Left lobe of liver (tissue), 2 donors: ENCODE data around the gene CCDC102B. TPM values are rescaled to one million over a fixed set of nuclear protein-coding genes. Genes with fewer than 3 reads are reported as not detected.

Source experiments
- ATAC-seq: fragments of 200-7000 bp; cut with Tn5 transposase; one replicate; pipeline ENCODE4 v1.9.1; 2020; ENCODE audit warnings: mild to moderate bottlenecking, moderate library complexity
- DNase-seq: peaks from one replicate; pipeline ENCODE4 v3.0.0-alpha.2; 2020; ENCODE audit warnings: low spot score
- total RNA-seq: library from RNA; stranded (reverse); gene quantifications from one replicate; pipeline ENCODE4 v1.2.1, GENCODE V29; 2021
- donor health status: DM: no; HTN: no; CAD: no; lungs with moderate emphysema.
- donor health status: DM: no; HTN: yes; CAD: no.

Gene CCDC102B
- total RNA-seq, 1 donor from 2014 or later: 0.30 TPM

DNA sequence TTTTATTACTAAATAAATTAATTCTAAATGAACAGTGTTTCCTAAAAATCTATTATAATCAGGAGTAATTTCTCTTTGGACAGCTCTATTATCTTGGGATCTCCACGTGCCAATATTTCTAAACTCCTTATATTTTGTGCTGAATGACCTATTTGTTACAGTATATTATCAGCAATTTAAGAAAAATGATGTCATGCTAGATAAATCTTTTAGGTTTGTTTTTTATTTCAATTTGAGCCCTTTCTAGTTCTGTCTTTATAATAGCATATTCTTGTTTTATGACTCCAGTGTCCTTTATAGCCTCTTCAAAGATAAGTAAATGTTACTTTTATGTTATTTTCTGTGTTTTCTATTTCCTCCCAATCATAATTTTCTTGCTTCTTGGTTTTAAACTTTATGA, 269.2 kb downstream of the CCDC102B start:
- no peak for ATAC-seq

DNA sequence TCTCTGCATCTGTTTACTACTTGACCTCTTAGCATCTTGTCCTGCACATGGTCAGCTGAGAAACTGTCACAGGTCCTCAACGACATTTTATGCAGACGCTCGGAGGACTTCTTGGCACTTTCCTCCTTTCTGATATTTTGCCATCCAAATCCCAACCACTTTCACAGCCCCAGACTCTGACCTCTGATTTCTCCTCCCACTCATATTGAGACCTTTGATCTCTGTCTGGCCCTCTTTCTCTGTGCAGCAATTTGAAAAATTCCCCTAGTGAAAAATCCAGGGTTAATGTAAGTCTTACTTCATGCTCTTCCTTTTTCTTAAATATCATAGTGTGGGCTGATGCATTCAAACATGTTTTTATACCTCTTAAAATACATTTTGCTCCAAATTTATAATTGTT, 273.8 kb downstream of the CCDC102B start:
- DNase-seq (no peak), ATAC-seq (peak; percentile 79)

More for the DNA sequence above, 269.2 kb downstream of the CCDC102B start:
- no peak for DNase-seq

DNA sequence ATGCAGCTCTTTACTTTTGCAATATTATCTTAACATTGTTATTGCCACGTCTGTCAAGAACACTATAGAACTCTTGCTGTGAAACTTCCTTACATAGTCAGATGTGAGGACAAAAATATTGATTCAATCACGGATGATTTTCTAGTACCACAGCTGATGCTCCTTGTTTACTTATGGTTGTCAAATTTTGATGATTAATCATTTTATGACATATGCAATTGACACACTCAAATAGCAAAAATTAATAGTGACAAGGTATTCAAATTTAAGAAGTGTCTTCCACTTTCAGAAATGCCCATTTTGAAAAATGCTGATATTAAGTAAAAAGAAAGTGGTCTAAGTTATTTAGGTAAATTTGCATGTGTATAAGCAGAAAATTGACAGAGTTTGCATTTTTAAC, 284.0 kb downstream of the CCDC102B start:
- DNase-seq (no peak), ATAC-seq (no peak)

DNA sequence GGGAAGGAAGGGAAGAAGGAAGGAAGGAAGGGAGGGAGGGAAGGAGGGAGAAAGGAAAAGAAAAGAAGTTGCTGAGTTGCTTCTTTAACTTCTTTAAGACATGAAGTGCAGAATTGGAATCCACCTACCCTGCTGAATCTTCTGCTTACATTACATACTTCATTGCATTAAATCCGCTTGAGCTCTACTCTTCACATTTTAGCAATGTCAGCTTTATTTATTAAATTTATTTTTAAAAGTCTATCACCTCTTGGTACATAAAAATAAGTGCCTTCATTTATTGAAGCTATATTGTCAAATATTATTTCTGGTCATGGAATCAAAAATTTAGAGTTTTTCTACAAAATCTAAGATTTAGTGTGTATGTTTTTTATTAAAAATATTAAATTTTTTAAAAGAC, 284.6 kb downstream of the CCDC102B start:
- no peak for DNase-seq
- ATAC-seq: no peak

DNA sequence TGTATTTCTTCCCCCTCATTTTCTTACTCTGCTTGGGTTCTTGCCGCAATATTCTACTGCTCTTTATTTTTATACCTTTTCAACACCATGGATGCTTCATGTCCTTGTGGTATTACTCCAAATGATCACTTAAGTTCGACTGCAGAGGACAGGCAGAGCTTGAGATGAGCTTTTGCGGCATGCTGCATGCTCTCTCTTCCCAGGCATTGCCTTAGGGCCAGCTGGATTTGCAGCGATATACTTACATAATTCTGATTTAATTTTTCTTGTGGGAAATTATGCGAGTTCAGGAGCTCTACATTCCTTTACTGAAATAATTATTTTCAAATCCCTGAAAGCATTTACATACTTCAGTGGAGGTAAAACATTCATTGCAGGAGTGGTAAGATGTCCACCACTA, 288.1 kb downstream of the CCDC102B start:
- ATAC-seq (no peak), DNase-seq (no peak)

DNA sequence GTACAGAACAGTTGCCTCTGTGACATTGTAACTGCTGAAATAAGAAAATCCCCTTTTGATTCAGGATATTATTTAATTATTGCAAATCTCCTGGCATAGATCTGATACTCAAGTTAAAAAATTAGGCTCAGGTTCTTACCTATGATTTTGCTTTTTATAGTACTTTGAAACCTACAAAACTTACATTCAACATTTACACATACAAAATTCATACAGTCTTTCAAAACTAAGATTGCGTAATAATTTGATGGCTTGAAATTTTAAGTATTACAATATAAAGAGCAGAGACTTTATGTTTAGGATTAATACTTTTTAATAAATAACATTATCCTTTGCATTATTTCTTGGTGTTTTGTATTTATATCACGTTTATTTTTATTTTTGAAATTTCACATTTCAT, 291.1 kb downstream of the CCDC102B start:
- no peak for DNase-seq
- ATAC-seq: no peak

DNA sequence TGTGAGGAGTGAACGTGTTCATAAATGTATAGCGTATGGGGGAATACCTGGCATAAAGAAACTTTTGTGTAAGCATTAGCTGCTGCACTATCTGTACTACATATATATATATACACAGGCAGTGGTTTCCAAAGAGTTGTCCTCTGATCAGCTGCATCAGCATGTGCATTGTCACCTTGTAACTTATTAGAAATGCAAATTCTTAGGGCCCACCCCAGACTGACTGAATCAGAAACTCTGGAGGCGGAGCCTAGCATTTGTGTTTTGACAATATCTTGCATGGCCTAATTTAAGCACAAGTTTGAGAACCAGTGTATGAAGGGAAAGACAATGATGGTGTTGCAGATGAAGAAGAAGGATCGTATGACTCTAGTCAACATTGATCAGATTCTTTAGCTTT, 299.5 kb downstream of the CCDC102B start:
- no peak for DNase-seq
- no peak for ATAC-seq

DNA sequence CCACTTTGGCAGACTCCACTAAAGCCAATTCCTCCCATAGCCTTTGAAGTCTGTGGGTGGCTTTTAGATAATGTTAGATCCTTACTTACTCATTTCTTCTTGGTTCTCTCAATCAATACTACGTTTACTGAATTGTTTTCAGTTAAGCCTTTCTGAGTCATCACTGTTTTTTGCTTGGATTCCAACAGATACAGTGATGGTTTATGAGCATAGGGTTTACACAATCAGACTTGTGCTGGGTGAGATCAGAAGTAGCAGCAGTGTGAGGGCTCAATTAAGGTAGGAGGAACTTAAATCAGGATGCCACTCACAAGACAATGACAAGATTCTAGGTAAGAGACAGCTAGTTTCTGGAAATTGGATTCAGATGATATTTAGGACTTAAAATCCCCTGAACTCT, 305.1 kb downstream of the CCDC102B start:
- no peak for DNase-seq
- ATAC-seq: no peak

Other genes with a start within 250 kb of the CCDC102B start
- 15.6 TPM for gene TMX3, start 83.0 kb upstream of the CCDC102B start, total RNA-seq